Measurements from ENCODE around the gene GALNT7.

GALNT7 gene

DNA sequence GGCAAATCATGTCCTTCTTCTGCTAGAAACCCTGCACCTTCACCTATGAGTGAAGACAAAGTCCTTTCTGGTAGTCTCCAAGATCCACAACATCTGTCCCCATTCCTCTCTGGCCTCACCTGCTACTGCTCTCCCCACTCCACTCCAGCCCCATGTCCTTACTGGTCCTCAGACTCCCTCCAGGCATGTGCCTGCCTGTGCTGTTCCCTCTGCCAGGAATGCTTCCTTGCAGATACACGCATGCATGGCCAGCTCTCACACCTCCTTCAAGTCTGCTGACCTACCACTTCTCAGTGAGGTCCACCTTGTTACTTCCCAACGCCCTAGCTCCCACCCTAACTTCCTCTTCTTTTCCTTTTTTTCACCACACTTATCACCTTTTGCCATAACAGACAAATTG is 147.4 kb downstream of the GALNT7 start:
- TF ChIP-seq, protein P1, sequence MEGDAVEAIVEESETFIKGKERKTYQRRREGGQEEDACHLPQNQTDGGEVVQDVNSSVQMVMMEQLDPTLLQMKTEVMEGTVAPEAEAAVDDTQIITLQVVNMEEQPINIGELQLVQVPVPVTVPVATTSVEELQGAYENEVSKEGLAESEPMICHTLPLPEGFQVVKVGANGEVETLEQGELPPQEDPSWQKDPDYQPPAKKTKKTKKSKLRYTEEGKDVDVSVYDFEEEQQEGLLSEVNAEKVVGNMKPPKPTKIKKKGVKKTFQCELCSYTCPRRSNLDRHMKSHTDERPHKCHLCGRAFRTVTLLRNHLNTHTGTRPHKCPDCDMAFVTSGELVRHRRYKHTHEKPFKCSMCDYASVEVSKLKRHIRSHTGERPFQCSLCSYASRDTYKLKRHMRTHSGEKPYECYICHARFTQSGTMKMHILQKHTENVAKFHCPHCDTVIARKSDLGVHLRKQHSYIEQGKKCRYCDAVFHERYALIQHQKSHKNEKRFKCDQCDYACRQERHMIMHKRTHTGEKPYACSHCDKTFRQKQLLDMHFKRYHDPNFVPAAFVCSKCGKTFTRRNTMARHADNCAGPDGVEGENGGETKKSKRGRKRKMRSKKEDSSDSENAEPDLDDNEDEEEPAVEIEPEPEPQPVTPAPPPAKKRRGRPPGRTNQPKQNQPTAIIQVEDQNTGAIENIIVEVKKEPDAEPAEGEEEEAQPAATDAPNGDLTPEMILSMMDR (IDR thresholded peaks at IDR 0.05) = no peak

DNA sequence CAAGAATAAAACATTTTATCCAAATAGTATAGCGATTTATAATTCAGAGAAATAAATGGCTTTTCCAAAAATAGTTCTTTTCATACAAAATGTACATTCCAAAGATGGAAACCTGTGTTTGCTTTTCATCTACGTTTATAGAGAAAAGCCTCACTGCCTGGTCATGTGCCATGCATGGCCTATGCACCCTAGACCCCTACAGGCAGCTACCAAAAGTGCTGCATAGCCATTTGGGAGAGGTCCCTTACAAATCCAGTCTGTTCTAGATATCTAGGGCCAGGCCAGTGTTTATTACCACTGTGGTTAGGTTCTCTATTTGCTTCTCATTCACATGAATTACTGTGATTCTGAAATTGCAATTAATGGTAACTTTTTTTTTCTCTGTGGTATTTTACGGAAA is 148.4 kb downstream of the GALNT7 start:
- TF ChIP-seq, protein P1 (IDR thresholded peaks at IDR 0.05) = no peak

DNA sequence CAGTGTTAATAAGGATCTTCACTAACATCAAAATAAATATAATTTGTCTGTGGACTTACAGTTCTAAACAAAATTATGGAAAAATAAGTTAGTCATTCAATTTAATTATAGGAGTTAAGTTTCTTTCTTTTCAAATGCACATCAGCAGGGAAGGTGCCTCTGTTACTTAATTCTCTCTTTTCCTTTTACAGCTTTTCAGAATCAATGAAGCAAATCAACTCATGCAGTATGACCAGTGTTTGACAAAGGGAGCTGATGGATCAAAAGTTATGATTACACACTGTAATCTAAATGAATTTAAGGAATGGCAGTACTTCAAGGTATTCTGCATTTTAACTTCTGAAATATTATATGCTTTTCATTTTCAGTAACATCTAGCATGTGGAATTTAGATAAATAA is 149.6 kb downstream of the GALNT7 start:
- TF ChIP-seq, protein P1 (IDR thresholded peaks at IDR 0.05) = no peak

DNA sequence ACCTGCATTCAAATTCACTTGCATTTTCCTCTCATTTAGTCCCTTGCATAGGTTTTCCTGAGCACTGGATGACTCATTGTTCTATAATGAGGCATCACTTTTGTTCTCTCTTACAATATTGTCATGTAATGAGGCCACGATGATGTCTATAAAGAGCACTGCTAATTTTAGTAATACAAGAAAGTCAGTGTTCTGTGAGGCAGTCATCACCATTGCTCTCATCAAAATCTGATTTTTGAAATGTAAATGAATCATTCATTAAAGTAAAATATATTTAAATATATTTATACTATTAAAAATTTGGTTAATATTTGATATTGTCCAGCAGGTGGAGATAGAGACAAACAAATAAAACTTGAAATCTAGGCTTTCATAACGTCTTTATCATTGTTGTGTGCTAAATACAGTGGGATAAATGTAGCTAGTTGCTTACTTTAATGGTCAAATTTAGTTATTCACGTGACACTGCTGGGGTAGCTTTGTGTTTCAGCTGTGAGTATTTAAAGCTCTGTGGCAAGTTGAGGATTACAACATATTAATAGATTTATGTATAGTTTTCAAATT is 150.1 kb downstream of the GALNT7 start:
- TF ChIP-seq, protein P1 (IDR thresholded peaks at IDR 0.05) = no peak

DNA sequence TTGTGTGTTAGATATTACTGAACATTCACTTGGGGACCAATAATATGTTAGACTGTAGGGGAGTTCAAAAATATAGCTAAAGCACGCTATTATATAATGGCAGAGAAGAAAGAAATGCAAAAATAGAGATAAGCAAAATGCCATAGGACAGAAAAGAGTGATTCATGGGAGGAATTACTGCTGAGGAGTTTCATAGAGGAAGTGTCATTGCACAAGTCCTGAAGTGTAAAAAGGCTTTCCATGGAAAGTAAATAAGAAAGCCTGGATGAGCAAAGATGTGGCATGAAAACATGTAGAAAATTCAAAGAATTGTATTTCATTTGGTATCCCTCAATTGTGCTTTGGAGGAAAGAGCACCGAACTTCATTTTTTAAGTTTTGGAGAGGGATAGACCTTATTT is 151.1 kb downstream of the GALNT7 start:
- TF ChIP-seq, protein P1 (IDR thresholded peaks at IDR 0.05) = no peak

DNA sequence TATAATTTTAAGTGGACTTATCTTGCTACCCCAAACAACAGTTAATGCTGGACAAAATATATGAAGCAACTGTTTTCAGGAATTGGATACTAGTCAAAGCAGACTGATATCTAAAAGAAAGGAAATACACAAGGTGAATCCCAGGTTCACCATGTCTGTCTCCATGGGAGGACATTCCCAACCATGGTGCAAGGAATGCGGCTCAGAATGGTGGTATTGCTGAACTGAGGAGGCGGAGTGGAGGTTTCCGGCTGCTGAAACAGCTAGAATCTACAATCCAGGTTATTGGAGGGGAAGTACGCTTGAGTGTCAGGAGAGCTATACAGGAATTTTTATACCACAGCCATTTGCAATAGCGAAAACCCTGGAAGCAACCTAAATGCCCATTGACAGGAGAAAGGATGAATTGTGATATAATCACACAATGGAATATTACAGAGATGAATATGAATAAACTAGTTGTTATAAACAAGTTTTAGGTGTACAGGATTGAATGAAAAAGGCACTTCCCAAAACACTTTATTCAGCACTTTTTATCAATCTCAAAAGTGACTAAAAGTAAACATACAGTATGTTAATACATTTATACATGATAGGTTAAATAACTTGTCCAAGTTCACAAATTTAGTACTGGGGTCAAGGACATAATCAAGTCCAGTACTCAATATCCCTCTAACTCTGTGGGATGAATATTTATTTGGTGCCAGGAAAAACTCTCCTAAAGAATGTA is 156.6 kb downstream of the GALNT7 start:
- TF ChIP-seq, protein P1 (IDR thresholded peaks at IDR 0.05) = no peak

DNA sequence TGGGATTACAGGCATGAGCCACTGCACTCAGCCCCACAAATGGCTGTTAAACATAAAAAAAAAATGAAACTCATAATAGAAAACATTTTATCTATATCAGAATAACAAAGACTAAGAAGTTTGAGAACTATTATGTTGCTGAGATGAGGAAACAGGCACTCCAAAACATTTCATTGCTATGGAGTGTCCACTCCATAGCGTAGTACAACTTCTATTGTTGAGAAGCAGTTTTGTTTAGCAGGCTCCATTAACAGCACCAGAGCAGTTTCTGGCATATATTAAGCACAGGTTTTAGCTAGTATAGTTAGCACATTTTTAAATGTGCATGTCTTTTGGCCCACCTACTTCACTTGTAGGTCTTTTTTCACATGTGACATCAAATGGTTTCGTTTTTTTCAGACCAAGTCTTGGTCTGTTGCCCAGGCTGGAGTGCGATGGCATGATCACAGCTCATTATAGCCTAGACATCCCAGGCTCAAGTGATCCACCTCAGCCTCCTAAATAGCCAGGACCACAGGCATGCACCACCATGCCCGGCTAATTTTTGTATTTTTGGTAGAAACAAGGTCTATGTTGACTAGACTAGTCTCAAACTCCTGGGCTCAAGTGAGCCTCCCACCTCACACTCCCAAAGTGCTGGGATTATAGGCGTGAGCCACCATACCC is 159.8 kb downstream of the GALNT7 start:
- TF ChIP-seq, protein P1 (IDR thresholded peaks at IDR 0.05) = no peak

All from LNCAP (cell line).